Thyroid gland (tissue), 4 donors: Measurements from ENCODE around the gene C2CD2.

Experiments
- CTCF ChIP-seq, 6 experiments: fragments of 200-600 bp in 3 of 6; fragments of 450-650 bp in 3 of 6; sonication (generic) in 3 of 6; IDR thresholded peaks; one replicate each; pipeline ENCODE4 v1.5.1; 2016 to 2019; ENCODE audit warnings: antibody characterized with exemption in 6 of 6, mild to moderate bottlenecking in 2 of 6, inconsistent platforms in 1 of 6, moderate library complexity in 1 of 6
- POLR2A ChIP-seq, 2 donors: fragments of 450-650 bp; IDR thresholded peaks; one replicate each; pipeline ENCODE4 v1.6.1; 2017; ENCODE audit warnings: antibody characterized with exemption in 2 of 2, mild to moderate bottlenecking in 2 of 2, moderate library complexity in 1 of 2

GRCh38 chr21:41961282-41961701 is 7.5 kb upstream of the C2CD2 start:
- TF ChIP-seq CTCF (IDR thresholded peaks at IDR 0.05) = no peak
- TF ChIP-seq POLR2A (IDR thresholded peaks at IDR 0.05) = no peak
